AG04450 (cell line): ENCODE data around the gene ATF6B. TPM values are rescaled to one million over a fixed set of nuclear protein-coding genes. Genes with fewer than 3 reads are reported as not detected.
A peak's percentile ranks its signal among the peaks of the same experiment; 100 is the strongest.
"Not testable (repeated sequence)": the region's sequence is repeated elsewhere in the genome, so short reads cannot be mapped to it uniquely, and the experiment has no call there.

Experiments
- CTCF ChIA-PET: fragments of 300-600, 350-600 bp; formaldehyde crosslinking; extraction: SDS; loops from one replicate; lab custom pipeline; 2022; ENCODE audit warnings: antibody characterized with exemption, inconsistent platforms; lab: Charles Lee
- POLR2A ChIA-PET: fragments of 350-600 bp; formaldehyde crosslinking; extraction: SDS; loops from one replicate; lab custom pipeline; 2021; ENCODE audit warnings: antibody characterized with exemption, inconsistent platforms; lab: Yijun Ruan, JAX
- DNase-seq: peaks from one replicate; pipeline ENCODE4 v3.0.0-alpha.2; 2011; ENCODE audit warnings: low read depth, low spot score
- H3K27ac ChIP-seq: one replicate; pipeline ENCODE4 v1.5.1; 2012; ENCODE audit warnings: low read depth, low read length, control low read depth
- H3K27me3 ChIP-seq: one replicate; pipeline ENCODE4 v1.6.0; 2012; ENCODE audit warnings: low read length; ENCODE audit not compliant: control insufficient read depth, insufficient read depth
- H3K4me3 ChIP-seq: 2 replicates; pipeline ENCODE4 v1.5.1; 2011; ENCODE audit warnings: mild to moderate bottlenecking, low read depth, low read length, control low read depth
- H3K9me3 ChIP-seq: 2 replicates; pipeline ENCODE4 v1.5.1; 2012; ENCODE audit warnings: low read length; ENCODE audit not compliant: control insufficient read depth, insufficient read depth
- CTCF ChIP-seq: IDR thresholded peaks from 2 replicates; pipeline ENCODE4 v1.5.1; 2011; ENCODE audit warnings: low read depth, low read length, control low read depth, inconsistent platforms
- polyA plus RNA-seq: library from polyadenylated mRNA; depleted of rRNA; stranded (reverse); fragments of >200 nt; gene quantifications from 2 replicates; pipeline ENCODE4 v1.2.3, GENCODE V29; 2011

ATF6B gene
- polyA plus RNA-seq, 1 experiment = 39.2 TPM

GRCh38 chr6:32107406-32107805, 20.6 kb downstream of the ATF6B start:
- CTCF ChIA-PET = interaction anchor here (0.6 to 1.2 kb wide), 3 partner anchors 11 to 22 kb away, joined by 3 read pairs; no protein-coding TSS in a partner anchor
- POLR2A ChIA-PET = interaction anchor here (0.6 to 1.4 kb wide), 3 partner anchors 14 to 45 kb away, joined by 3 to 4 read pairs (median 4); no protein-coding TSS in a partner anchor
- peaks cover 42% of the 10 kb centered on the region for H3K27me3 ChIP-seq
- DNase-seq = no peak
- H3K27ac ChIP-seq = no peak overlapping the region
- no peaks in the 10 kb centered on the region for H3K9me3 ChIP-seq
- H3K4me3 ChIP-seq = no peak overlapping the region
- TF ChIP-seq CTCF = no peak

- ChIA-PET POLR2A (no interaction called here), CTCF (no interaction called here)
- Histone ChIP-seq H3K27ac (no peak overlapping the region), H3K9me3 (no peaks in the 10 kb centered on the region), H3K27me3 (peaks cover 42% of the 10 kb centered on the region), H3K4me3 (no peak overlapping the region)
- no peak for DNase-seq
- 0 out of 2 replicates have a peak, but pooled peaks have one; percentile 6 for TF ChIP-seq CTCF
Measured at GRCh38 chr6:32105433-32105832, 22.6 kb downstream of the ATF6B start.

- H3K4me3 ChIP-seq = no peak overlapping the region
- POLR2A ChIA-PET = no interaction called here
Measured at GRCh38 chr6:32102255-32102654, 25.8 kb downstream of the ATF6B start.

GRCh38 chr6:32100251-32100650, 27.8 kb downstream of the ATF6B start:
- peaks cover 55% of the 10 kb centered on the region for H3K27me3 ChIP-seq
- ChIA-PET POLR2A (interaction anchor here (0.7 kb wide), 1 partner anchor 11 kb away, joined by 3 read pairs; no protein-coding TSS in a partner anchor), CTCF (interaction anchor here (0.8 kb wide), 1 partner anchor 52 kb away, joined by 3 read pairs; no protein-coding TSS in a partner anchor)
- not testable (repeated sequence) for H3K9me3 ChIP-seq, DNase-seq, H3K4me3 ChIP-seq, H3K27ac ChIP-seq

More at GRCh38 chr6:32102255-32102654, 25.8 kb downstream of the ATF6B start:
- DNase-seq = no peak
- no peak for TF ChIP-seq CTCF
- Histone ChIP-seq H3K9me3 (no peaks in the 10 kb centered on the region), H3K27ac (no peak overlapping the region), H3K27me3 (peaks cover 45% of the 10 kb centered on the region)
- CTCF ChIA-PET = no interaction called here

GRCh38 chr6:32097364-32097763, 30.7 kb downstream of the ATF6B start:
- Histone ChIP-seq H3K9me3 (no peaks in the 10 kb centered on the region; the same call in 1 of the 2 replicates), H3K27ac (no peak overlapping the region), H3K4me3 (no peak overlapping the region), H3K27me3 (peaks cover 51% of the 10 kb centered on the region)
- ChIA-PET POLR2A (no interaction called here), CTCF (no interaction called here)
- no peak for TF ChIP-seq CTCF
- no peak for DNase-seq
